ENCODE measurements around the gene CRADD.

Gene CRADD

GRCh38 chr12:93757792-93758694, 80.9 kb downstream of the CRADD start:
- TF ChIP-seq CTCF (conservative IDR thresholded peaks at IDR 0.05; ENCODE audit: low read length): no peak
- no peak for DNase-seq (ENCODE audit: low read depth)
- H3K4me3 ChIP-seq (ENCODE audit: low read length): no peak overlapping the region

GRCh38 chr12:93758801-93759373, 81.7 kb downstream of the CRADD start:
- H3K4me3 ChIP-seq (ENCODE audit: low read length): no peak overlapping the region
- no peak for DNase-seq (ENCODE audit: low read depth)
- TF ChIP-seq CTCF (conservative IDR thresholded peaks at IDR 0.05; ENCODE audit: low read length): no peak

GRCh38 chr12:93759512-93760081, 82.4 kb downstream of the CRADD start:
- no peak for DNase-seq (ENCODE audit: low read depth)
- H3K4me3 ChIP-seq (ENCODE audit: low read length): no peak overlapping the region
- TF ChIP-seq CTCF (conservative IDR thresholded peaks at IDR 0.05; ENCODE audit: low read length): no peak

- TF ChIP-seq CTCF (conservative IDR thresholded peaks at IDR 0.05; ENCODE audit: low read length): no peak
- no peak overlapping the region for H3K4me3 ChIP-seq (ENCODE audit: low read length)
- no peak for DNase-seq (ENCODE audit: low read depth)
Measured at GRCh38 chr12:93760275-93760875, 83.2 kb downstream of the CRADD start.

GRCh38 chr12:93762059-93762719, 85.0 kb downstream of the CRADD start:
- no peak overlapping the region for H3K4me3 ChIP-seq (ENCODE audit: low read length)
- DNase-seq (ENCODE audit: low read depth): peak; percentile 80
- no peak for TF ChIP-seq CTCF (conservative IDR thresholded peaks at IDR 0.05; ENCODE audit: low read length)

- no peak for DNase-seq (ENCODE audit: low read depth)
- H3K4me3 ChIP-seq (ENCODE audit: low read length): no peak overlapping the region
- no peak for TF ChIP-seq CTCF (conservative IDR thresholded peaks at IDR 0.05; ENCODE audit: low read length)
Measured at GRCh38 chr12:93762912-93763553, 85.9 kb downstream of the CRADD start.
